Ovary (tissue), 3 donors: Measurements from ENCODE around the gene EXOC6B.

Experiments
- EP300 ChIP-seq: sonication (generic); formaldehyde crosslinking; IDR thresholded peaks from one replicate; pipeline ENCODE4 v1.6.1; 2017; ENCODE audit warnings: antibody characterized with exemption
- POLR2A ChIP-seq: fragments of 450-650 bp; IDR thresholded peaks from one replicate; pipeline ENCODE4 v1.6.1; 2017; ENCODE audit warnings: antibody characterized with exemption, mild to moderate bottlenecking, moderate library complexity
- TF ChIP-seq, protein P1 (sequence below), 3 donors: fragments of 450-650 bp in 2 of 3; fragments of 200-600 bp in 1 of 3; IDR thresholded peaks; one replicate each; pipeline versions ENCODE4 v1.5.1 to v1.8.0; 2016 to 2022; ENCODE audit warnings: antibody characterized with exemption in 3 of 3, mild to moderate bottlenecking in 1 of 3
- donor health status: DM: no; HTN: no; CAD: no.

DNA sequence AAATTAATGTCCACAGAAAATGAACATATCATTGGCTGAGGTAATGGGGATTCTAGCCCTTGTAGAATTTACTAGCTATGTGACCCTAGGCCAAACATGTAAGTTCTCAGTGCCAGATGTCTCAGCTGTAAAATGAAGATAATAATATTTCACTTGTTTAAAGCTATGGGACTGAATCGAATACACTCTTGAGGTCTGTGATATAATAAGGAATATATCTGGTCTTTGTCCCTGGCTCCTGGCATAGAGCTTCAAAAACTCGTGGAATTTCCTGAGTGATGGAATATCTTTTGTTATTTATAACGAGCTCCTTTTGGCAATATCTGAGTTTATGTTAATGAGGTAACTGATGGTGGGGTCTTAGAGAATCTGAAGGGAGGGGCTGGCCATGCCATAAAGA lies 476.8 kb downstream of the EXOC6B start:
- TF ChIP-seq, protein P1, sequence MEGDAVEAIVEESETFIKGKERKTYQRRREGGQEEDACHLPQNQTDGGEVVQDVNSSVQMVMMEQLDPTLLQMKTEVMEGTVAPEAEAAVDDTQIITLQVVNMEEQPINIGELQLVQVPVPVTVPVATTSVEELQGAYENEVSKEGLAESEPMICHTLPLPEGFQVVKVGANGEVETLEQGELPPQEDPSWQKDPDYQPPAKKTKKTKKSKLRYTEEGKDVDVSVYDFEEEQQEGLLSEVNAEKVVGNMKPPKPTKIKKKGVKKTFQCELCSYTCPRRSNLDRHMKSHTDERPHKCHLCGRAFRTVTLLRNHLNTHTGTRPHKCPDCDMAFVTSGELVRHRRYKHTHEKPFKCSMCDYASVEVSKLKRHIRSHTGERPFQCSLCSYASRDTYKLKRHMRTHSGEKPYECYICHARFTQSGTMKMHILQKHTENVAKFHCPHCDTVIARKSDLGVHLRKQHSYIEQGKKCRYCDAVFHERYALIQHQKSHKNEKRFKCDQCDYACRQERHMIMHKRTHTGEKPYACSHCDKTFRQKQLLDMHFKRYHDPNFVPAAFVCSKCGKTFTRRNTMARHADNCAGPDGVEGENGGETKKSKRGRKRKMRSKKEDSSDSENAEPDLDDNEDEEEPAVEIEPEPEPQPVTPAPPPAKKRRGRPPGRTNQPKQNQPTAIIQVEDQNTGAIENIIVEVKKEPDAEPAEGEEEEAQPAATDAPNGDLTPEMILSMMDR (IDR thresholded peaks at IDR 0.05): no peak
- TF ChIP-seq POLR2A (no peak), EP300 (no peak)
